Neuronal stem cell (in vitro differentiated cells): ENCODE data around the gene ACY1.

Experiments
- DNase-seq: peaks from one replicate; pipeline ENCODE4 v3.0.0-alpha.2; 2013; ENCODE audit warnings: low spot score
- H2AFZ ChIP-seq: one replicate; pipeline ENCODE4 v1.6.1; 2013; ENCODE audit warnings: mild to moderate bottlenecking, low read length, inconsistent platforms
- H2AK5ac ChIP-seq: 2 replicates; pipeline ENCODE4 v1.6.1; 2013; ENCODE audit warnings: low read depth, mild to moderate bottlenecking, inconsistent platforms, low read length, moderate library complexity, mixed read lengths
- H2BK120ac ChIP-seq: 2 replicates; pipeline ENCODE4 v1.6.1; 2013; ENCODE audit warnings: low read depth, mild to moderate bottlenecking, inconsistent platforms, low read length, moderate library complexity, mixed read lengths
- H2BK12ac ChIP-seq: one replicate; pipeline ENCODE4 v1.6.1; 2013; ENCODE audit warnings: low read length, inconsistent platforms
- H2BK15ac ChIP-seq: 2 replicates; pipeline ENCODE4 v1.6.1; 2013; ENCODE audit warnings: mild to moderate bottlenecking, low read length, inconsistent platforms, mixed read lengths
- H2BK5ac ChIP-seq: one replicate; pipeline ENCODE4 v1.6.1; 2013; ENCODE audit warnings: inconsistent platforms, mild to moderate bottlenecking, low read length, moderate library complexity
- H3K14ac ChIP-seq: one replicate; pipeline ENCODE4 v1.6.1; 2013; ENCODE audit warnings: low read length, inconsistent platforms
- H3K18ac ChIP-seq: 2 replicates; pipeline ENCODE4 v1.6.1; 2013; ENCODE audit warnings: low read length, inconsistent platforms
- H3K23ac ChIP-seq: 2 replicates; pipeline ENCODE4 v1.6.1; 2013; ENCODE audit warnings: low read depth, mild to moderate bottlenecking, mixed read lengths, low read length, inconsistent platforms; ENCODE audit not compliant: poor library complexity
- H3K27ac ChIP-seq: replicated peaks from 3 replicates; pipeline ENCODE4 v1.5.1; 2013; ENCODE audit warnings: low read length, inconsistent platforms
- H3K27me3 ChIP-seq, 3 experiments: 2 replicates each; pipeline ENCODE4 v1.6.1; 2013; ENCODE audit warnings: low read length in 3 of 3, mild to moderate bottlenecking in 2 of 3, inconsistent platforms in 1 of 3, low read depth in 1 of 3, mixed read lengths in 1 of 3, moderate library complexity in 1 of 3; ENCODE audit not compliant: control insufficient read depth in 3 of 3, insufficient read depth in 3 of 3
- H3K36me3 ChIP-seq, 2 donors: replicated peaks in 1 of 2; 2 replicates each; pipeline ENCODE4 v1.6.1; 2013; ENCODE audit warnings: low read length in 2 of 2; ENCODE audit not compliant: control insufficient read depth in 2 of 2, insufficient read depth in 2 of 2
- H3K4ac ChIP-seq: 2 replicates; pipeline ENCODE4 v1.6.1; 2013; ENCODE audit warnings: inconsistent platforms, mild to moderate bottlenecking, low read length, moderate library complexity
- H3K4me1 ChIP-seq, 2 donors: 1 replicate in 1 of 2; 2 replicates in 1 of 2; pipeline ENCODE4 v1.6.1; 2013; ENCODE audit warnings: low read length in 2 of 2, low read depth in 1 of 2; ENCODE audit not compliant: control insufficient read depth in 2 of 2, insufficient read depth in 1 of 2
- H3K4me2 ChIP-seq: one replicate; pipeline ENCODE4 v1.6.1; 2013; ENCODE audit warnings: mild to moderate bottlenecking, low read length, inconsistent platforms; ENCODE audit not compliant: insufficient read depth, poor library complexity, severe bottlenecking
- H3K4me3 ChIP-seq, 2 donors: 2 replicates each; pipeline ENCODE4 v1.5.1; 2013; ENCODE audit warnings: low read length in 2 of 2, mild to moderate bottlenecking in 2 of 2, inconsistent platforms in 1 of 2, moderate library complexity in 1 of 2
- H3K79me1 ChIP-seq: one replicate; pipeline ENCODE4 v1.6.1; 2013; ENCODE audit warnings: low read depth, mild to moderate bottlenecking, inconsistent platforms, low read length, moderate library complexity
- H3K9ac ChIP-seq: one replicate; pipeline ENCODE4 v1.6.1; 2013; ENCODE audit warnings: mild to moderate bottlenecking, low read depth, low read length, inconsistent platforms; ENCODE audit not compliant: poor library complexity
- H3K9me3 ChIP-seq, 2 donors: replicated peaks in 1 of 2; 2 replicates each; pipeline versions ENCODE3 to v1.6.1; 2013; ENCODE audit warnings: low read length in 2 of 2, mild to moderate bottlenecking in 2 of 2, inconsistent platforms in 1 of 2, low read depth in 1 of 2, mixed read lengths in 1 of 2, moderate library complexity in 1 of 2; ENCODE audit not compliant: control insufficient read depth in 2 of 2, insufficient read depth in 1 of 2
- H4K8ac ChIP-seq: one replicate; pipeline ENCODE4 v1.6.1; 2013; ENCODE audit warnings: low read depth, mild to moderate bottlenecking, inconsistent platforms, low read length, moderate library complexity
- H4K91ac ChIP-seq: one replicate; pipeline ENCODE4 v1.6.1; 2013; ENCODE audit warnings: low read length, low read depth, mild to moderate bottlenecking, inconsistent platforms; ENCODE audit not compliant: poor library complexity
- WGBS, 2 donors: extraction: QIAGEN DNeasy Blood & Tissue Kit; methylation state at CpG; one replicate each; pipeline ENCODE4 v1.1.7; 2013; ENCODE audit warnings: missing lambda C conversion rate in 2 of 2, mixed read lengths in 1 of 2; ENCODE audit not compliant: insufficient read length in 2 of 2, insufficient replicate concordance in 1 of 2; ENCODE audit errors: extremely low coverage in 2 of 2; 5-methylcytosine and 5-hydroxymethylcytosine counted together

Gene ACY1

DNA sequence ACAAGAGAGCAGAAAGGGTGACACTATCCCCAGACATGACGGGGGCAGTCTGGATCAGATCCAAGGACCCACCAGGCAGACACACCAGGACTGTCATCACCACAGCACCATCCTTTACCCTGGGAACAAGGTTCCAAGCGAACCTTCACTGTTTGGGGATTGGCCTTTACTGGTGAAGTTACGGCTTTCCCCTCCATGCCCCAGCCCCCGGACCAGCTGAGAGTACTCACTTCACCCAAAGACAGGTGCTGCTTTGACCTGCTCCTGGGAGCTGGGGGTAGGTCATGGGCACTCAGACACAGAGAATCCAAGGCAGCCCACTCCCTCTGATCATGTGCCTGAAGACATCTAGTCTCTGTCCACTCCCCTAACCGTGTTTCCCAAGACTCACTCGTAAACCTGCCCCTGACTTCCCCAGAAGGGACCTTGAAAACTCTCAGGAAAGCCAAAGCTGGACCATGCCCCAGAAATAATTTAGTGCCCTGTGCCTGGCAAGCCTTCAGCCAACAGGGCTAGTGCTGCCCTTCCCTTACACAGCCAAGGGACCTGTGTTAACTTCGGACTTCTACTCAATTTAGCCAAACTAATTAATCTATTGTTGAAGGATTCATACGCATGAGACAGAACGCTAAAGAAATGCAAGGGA, 44.4 kb upstream of the ACY1 start:
- WGBS, 2 donors: no CpG with 5 or more reads among the region's 9 CpGs

GRCh38 chr3:51940648-51941462, 42.5 kb upstream of the ACY1 start:
- no peak overlapping the region for H3K23ac ChIP-seq
- H3K4me1 ChIP-seq: peaks cover 7% of the 10 kb centered on the region in 2 donors
- H3K9ac ChIP-seq: no peak overlapping the region
- H2AK5ac ChIP-seq: no peak overlapping the region
- H3K27ac ChIP-seq: no peak overlapping the region
- H3K14ac ChIP-seq: no peak overlapping the region
- no peak overlapping the region for H2BK12ac ChIP-seq
- H3K4me2 ChIP-seq: peak overlapping the region; percentile 86
- 100% methylated on average over 1 of the region's 13 CpGs; no CpG with 5 or more reads in 1 of the 2 donors for WGBS, 2 donors
- no peak overlapping the region for H2BK120ac ChIP-seq
- no peak overlapping the region for H3K18ac ChIP-seq
- no peak for DNase-seq
- no peak overlapping the region for H2BK15ac ChIP-seq
- H4K91ac ChIP-seq: no peak overlapping the region
- no peak overlapping the region for H3K4ac ChIP-seq
- peak overlapping the region; percentile 56 to 90 for H3K4me3 ChIP-seq
- no peaks in the 10 kb centered on the region for H3K9me3 ChIP-seq
- H3K27me3 ChIP-seq: no peaks in the 10 kb centered on the region
- H3K36me3 ChIP-seq: peaks cover 17 to 35% of the 10 kb centered on the region in 2 donors
- no peak overlapping the region for H4K8ac ChIP-seq
- H2AFZ ChIP-seq: peak overlapping the region; percentile 85
- H3K79me1 ChIP-seq: peaks cover 5% of the 10 kb centered on the region
- no peak overlapping the region for H2BK5ac ChIP-seq

More for the DNA sequence above, 44.4 kb upstream of the ACY1 start:
- Histone ChIP-seq H3K27me3 (no peaks in the 10 kb centered on the region), H2BK12ac (no peak overlapping the region), H3K14ac (no peak overlapping the region), H3K9ac (no peak overlapping the region), H3K18ac (no peak overlapping the region), H4K91ac (no peak overlapping the region), H2BK5ac (no peak overlapping the region), H3K27ac (no peak overlapping the region), H2AK5ac (no peak overlapping the region), H3K36me3 (peaks cover 31 to 54% of the 10 kb centered on the region in 2 donors), H2BK15ac (no peak overlapping the region), H3K4me2 (no peak overlapping the region), H3K79me1 (peaks cover 5% of the 10 kb centered on the region), H3K23ac (no peak overlapping the region), H3K4me1 (peaks cover 7% of the 10 kb centered on the region in 2 donors), H4K8ac (no peak overlapping the region), H3K4ac (no peak overlapping the region), H2BK120ac (no peak overlapping the region), H2AFZ (no peak overlapping the region), H3K4me3 (no peak overlapping the region), H3K9me3 (no peaks in the 10 kb centered on the region)
- DNase-seq: no peak

DNA sequence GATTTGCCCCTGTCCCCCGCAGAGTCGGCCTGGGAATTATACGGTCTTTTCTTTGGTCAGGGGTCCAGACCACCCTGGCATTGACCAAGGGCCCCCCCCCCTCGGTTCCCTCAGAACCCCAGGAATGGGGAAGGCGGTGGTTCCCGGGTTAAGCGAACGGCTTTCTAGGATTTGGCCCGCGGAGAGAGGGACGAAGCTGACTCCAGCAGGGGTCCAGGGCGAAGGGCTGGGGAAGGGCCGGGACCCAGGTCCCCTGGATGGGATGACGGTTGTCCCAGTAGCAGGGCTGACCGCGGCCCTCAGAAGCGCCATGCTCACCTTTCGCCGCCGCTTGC, 41.9 kb upstream of the ACY1 start:
- H3K4me1 ChIP-seq: peaks cover 7% of the 10 kb centered on the region in 2 donors
- no peak overlapping the region for H2BK12ac ChIP-seq
- WGBS, 2 donors: no CpG with 5 or more reads among the region's 20 CpGs
- H3K23ac ChIP-seq: peak overlapping the region; percentile 39
- no peaks in the 10 kb centered on the region for H3K9me3 ChIP-seq
- H4K8ac ChIP-seq: no peak overlapping the region
- no peak overlapping the region for H3K27ac ChIP-seq
- H2BK120ac ChIP-seq: no peak overlapping the region
- H2BK5ac ChIP-seq: no peak overlapping the region
- H2AFZ ChIP-seq: peak overlapping the region; percentile 85
- H2BK15ac ChIP-seq: no peak overlapping the region
- no peak overlapping the region for H4K91ac ChIP-seq
- DNase-seq: no peak
- peak overlapping the region; percentile 34 for H3K18ac ChIP-seq
- H3K4me3 ChIP-seq: peak overlapping the region; percentile 56 to 90
- no peak overlapping the region for H3K14ac ChIP-seq
- H2AK5ac ChIP-seq: no peak overlapping the region
- peaks cover 5% of the 10 kb centered on the region for H3K79me1 ChIP-seq
- peak overlapping the region; percentile 86 for H3K4me2 ChIP-seq
- H3K36me3 ChIP-seq: peaks cover 13 to 29% of the 10 kb centered on the region in 2 donors
- no peak overlapping the region for H3K4ac ChIP-seq
- no peaks in the 10 kb centered on the region for H3K27me3 ChIP-seq
- H3K9ac ChIP-seq: peak overlapping the region; percentile 66
